Measurements from ENCODE around the gene RDH13.
"Not testable (repeated sequence)": the region's sequence is repeated elsewhere in the genome, so short reads cannot be mapped to it uniquely, and the experiment has no call there.

The RDH13 gene

DNA sequence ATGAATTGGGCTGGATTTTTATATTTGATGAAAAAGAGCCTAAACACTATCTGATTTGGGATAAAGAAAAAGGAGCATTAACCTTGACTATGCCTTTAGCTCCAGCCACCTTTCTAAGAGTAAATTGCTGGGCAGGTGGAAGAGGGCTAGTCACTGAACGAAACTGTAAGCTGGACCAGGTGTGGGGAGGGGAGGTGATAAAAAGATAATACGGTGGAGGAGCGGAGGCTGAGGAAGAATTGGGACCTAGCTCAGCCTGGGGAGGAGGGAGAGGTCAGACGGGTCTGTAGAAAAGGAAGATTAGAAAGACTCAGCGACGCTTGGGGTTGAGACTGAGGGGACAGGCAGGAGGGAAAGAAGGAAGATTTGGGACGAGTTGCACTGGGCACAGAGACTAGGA is 52.4 kb downstream of the RDH13 start:
- not testable (repeated sequence) for DNase-seq

DNA sequence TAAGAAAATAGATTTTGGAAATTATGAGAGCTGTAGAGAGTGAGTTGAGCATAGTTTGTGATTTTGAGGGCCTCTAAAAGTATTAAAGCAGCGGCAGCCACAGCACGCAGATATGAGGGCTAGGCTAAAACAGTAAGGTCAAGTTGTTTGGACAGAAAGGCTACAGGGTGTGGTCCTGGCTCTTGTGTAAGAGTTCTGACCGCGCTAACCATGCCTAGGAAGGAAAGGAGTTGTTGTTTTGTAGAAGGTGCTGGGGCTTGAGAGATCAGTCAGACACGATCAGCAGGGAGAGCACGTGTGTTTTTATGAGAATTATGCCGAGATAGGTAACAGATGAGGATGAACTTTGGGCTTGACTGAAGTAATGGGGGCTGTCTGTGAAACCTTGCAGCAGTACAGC is 54.2 kb downstream of the RDH13 start:
- DNase-seq: not testable (repeated sequence)

DNA sequence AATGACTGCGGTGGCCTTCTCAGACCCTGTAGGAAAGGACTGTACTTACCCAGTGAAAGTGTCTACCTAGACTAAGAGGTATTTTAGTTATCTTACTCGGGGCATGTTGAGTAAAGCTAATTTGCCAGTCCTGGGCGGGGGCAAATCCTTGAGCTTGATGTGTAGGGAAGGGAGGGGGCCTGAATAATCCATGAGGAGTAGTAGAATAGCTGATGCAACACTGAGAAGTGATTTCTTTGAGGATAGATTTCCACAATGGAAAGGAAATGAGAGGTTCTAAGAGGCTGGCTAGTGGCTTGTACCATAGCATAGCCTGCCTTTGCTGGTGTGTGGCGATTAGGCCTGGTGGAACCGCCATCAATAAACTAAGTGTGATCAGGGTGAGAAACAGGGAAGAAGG is 54.8 kb downstream of the RDH13 start:
- DNase-seq: not testable (repeated sequence)

DNA sequence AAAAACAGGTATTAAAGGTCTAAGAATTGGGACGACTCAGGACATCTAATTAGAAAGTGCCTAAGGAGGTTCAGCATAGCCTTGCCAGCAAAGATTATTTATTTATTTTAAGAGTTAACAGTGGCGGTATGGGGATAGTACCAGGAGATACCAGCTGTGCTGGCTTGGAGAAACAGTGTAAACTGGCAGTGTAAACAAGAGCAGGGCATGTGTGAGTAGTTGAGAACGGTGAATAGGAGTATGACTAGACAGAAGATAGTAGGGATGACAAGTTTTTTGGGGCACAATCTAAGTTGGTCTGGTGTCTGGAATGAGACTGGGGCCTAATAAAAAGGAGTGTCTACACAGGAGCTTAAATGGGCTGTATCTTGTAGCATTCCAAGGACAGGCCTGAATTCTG is 55.4 kb downstream of the RDH13 start:
- DNase-seq: not testable (repeated sequence)

DNA sequence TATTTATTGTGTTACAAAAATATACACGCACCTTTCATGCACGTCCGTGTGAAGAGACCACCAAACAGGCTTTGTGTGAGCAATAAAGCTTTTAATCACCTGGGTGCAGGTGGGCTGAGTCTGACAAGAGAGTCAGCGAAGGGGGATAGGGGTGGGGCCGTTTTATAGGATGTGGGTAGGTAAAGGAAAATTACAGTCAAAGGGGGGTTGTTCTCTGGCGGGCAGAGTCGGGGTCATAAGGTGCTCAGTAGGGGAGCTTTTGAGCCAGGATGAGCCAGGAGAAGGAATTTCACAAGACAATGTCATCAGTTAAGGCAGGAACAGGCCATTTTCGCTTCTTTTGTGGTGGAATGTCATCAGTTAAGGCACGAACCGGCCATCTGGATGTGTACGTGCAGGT is 56.2 kb downstream of the RDH13 start:
- not testable (repeated sequence) for DNase-seq

DNA sequence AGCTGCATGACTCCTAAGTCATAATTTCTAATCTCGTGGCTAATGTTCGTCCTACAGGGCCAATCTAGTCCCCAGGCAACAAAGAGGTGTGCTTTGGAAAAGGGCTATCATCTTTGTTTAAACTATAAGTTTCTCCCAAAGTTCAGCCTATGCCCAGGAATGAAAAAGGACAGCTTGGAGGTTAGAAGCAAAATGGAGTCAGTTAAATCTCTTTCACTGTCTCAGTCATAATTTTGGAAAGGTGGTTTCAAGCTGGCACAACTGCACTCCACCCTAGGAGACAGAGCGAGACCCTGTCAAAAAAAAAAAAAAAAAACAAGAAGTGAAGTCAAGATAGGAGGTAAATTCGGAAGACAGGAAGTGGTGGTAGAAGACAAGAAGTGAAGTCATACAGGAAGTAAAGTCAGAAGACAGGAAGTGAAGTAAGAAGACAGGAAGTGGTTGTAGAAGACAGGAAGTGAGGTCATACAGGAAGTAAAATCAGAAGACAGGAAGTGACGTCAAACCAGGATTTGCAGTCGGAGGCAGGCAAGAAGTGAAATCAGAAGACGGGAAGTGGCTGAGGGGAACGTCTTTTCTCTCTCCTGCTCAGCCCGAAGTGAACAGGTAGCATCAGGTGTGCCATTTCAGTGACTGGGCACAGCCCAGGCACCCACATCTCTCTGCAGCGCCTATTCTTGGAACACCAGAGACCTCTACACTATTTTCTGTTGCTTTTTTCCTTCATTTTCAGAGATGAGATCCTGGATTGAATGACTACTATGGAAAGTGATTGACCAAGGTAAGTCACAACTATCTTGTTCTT is 57.1 kb downstream of the RDH13 start:
- DNase-seq: peak; percentile 91 to 92

DNA sequence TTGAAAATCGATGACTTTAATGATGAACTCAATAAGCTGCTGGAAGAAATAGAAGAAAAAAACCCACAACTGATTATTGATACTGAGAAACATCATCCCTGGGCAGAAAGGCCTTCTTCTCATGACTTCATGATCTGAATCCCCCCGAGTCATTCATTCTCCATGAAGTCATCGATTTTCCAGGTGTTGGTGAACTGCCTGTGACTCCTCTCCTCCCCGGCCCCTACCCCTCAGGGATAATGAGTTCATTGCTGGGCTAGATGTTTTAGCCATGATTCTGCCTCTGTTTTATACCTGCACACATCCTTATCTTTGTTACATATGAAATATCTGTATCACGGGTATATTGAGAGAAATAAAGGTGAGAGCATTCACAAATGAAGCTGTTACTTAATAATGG is 62.2 kb downstream of the RDH13 start:
- DNase-seq: no peak

DNA sequence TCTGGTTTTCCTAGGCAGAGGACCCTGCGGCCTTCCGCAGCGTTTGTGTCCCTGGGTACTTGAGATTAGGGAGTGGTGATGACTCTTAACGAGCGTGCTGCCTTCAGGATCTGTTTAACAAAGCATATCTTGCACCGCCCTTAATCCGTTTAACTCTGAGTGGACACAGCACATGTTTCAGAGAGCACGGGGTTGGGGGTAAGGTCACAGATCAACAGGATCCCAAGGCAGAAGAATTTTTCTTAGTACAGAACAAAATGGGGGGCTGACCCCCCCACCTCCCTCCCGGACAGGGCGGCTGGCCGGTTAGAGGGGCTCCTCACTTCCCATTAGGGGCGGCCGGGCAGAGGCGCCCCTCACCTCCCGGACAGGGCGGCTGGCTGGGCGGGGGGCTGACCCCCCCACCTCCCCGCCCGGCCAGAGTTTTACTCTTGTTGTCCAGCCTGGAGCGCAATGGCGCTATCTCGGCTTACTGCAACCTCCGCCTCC is 64.2 kb downstream of the RDH13 start:
- not testable (repeated sequence) for DNase-seq

DNA sequence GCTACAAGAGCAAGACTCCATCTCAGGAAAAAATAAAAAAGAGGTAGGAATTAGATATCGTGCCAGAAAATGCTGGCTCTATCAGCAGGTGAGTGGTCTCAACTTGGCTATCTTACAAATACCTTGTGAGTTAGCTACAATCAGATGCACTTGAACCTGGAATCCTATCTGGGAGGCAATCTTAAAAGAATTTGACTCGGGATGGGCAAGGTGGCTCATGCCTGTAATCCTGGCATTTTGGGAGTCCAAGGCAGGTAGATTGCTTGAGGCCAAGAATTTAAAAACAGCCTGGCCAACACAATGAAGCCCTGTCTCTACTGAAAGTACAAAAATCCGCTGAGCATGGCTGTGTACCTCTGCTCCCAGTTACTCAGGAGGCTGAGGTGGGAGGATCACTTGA is 67.4 kb downstream of the RDH13 start:
- DNase-seq: no peak

All from NCI-H1930 (cell line).